ENCODE results near the gene PSMB9.

PSMB9 gene

DNA sequence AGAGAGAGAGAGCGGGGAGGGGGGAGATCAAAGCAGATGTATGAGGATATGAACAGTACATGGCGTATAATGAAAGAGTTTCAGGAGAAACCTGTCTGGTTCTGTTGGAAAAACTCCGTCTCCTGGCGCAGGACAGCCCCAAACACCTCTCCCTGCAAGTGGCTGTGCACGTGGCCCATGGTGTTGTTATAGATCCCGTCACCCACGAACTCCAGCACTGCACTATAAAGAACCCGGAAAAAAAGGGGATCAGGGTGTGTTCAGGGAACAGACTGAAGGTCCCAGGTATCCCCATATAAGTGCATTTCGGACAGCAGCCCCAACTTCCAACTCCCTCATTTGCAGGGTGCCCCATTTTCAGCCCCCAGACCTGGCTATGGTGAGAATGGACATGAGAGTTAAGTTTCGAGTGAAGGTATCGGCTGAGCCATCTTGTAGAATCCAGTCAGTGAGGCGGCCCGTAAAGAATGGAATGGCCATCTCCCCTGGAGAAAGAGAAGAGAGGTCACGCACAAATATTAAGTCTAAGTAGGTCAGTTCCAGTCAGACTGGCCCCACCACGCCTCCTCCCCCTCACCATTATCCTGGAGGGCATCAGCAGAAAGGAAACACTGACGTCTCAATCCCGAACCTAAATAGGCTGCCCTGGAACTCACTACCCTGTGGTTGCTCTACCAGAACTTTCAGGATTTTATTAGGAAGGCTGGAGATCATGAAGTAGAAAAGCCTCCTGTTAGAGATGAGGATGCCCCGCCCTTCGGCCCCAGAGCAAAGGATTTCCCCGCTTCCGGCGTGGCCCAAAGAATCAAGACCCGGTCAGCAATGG lies 1.8 kb upstream of the PSMB9 start:
- no peak for DNase-seq (ENCODE audit: extremely low read depth, low read depth)

DNA sequence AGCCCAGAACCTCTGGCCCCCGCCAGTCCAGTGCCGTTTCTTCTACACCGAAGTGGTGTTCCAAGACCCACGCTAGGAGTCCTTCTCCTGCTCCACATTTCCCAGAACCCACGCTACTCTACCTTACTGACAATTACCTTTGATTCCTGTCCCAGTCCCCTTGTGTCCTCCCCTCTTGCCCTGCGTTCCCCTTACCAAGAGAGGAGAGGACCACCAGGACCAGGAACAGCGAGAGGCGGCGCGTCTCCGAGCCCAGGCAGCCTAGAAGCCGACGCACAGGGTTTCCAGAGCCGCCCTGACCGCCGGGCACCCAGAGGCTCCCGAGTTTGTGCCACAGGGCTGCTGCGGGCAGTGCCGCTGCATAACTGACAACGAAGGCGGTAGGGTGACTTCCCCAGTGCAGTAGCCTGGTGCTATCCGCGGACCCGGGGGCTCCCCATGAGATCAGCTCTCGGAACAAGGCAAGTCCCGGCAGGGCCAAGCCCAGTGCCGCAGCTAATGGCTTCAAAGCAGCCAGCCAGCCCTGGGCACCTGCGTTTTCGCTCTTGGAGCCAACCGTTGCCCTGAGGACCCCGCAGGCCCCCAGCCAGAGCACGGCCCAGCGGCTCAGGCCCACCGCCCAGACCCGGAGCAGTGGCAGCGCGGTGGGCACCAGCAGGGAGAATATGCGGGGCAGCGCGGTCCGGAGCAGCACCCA lies 1.0 kb upstream of the PSMB9 start:
- DNase-seq (ENCODE audit: extremely low read depth, low read depth): no peak
- TF ChIP-seq, protein P1, sequence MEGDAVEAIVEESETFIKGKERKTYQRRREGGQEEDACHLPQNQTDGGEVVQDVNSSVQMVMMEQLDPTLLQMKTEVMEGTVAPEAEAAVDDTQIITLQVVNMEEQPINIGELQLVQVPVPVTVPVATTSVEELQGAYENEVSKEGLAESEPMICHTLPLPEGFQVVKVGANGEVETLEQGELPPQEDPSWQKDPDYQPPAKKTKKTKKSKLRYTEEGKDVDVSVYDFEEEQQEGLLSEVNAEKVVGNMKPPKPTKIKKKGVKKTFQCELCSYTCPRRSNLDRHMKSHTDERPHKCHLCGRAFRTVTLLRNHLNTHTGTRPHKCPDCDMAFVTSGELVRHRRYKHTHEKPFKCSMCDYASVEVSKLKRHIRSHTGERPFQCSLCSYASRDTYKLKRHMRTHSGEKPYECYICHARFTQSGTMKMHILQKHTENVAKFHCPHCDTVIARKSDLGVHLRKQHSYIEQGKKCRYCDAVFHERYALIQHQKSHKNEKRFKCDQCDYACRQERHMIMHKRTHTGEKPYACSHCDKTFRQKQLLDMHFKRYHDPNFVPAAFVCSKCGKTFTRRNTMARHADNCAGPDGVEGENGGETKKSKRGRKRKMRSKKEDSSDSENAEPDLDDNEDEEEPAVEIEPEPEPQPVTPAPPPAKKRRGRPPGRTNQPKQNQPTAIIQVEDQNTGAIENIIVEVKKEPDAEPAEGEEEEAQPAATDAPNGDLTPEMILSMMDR (IDR thresholded peaks at IDR 0.05; ENCODE audit: low read depth, low read length): no peak

More for the DNA sequence above, 1.8 kb upstream of the PSMB9 start:
- TF ChIP-seq, protein P1 (IDR thresholded peaks at IDR 0.05; ENCODE audit: low read depth, low read length): no peak

DNA sequence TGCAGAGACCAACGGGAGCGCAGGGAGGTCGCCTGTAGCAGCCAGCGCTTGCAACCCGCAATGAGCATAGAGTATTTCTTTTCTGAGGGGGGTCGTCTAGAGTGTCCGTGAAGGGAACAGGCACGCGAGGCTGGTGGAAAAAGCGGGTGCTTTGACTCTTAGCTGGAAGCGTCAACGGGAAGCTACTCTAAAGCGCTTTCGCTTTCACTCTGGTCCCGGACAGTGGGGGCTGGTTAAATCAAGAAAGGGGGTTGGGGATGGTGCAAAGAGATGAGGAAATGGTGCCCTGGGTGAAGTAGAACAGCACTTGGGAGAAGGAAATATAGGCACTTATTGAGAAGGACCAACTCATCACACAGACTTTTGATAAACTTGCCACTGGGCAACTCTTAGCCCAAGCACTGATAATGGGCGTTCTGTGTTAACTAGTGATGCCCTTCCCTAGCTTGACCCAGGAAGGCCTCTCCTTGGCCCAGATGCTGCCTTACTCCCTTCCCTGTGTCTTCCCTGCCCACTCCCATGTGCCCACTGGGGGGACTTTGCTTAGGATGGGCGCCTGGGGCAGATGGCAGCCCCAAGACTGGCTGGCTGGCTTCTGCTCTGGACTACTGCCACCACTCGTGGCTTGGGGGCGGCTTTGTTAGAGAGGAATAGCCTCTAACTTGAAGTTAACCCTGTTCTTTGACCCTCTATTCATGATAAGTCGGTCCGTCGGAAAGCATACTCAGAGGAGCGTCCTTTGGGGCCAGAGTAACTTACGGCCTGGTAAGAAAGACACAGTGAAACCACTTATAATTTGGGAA lies 585 bp downstream of the PSMB9 start:
- TF ChIP-seq, protein P1 (IDR thresholded peaks at IDR 0.05; ENCODE audit: low read depth, low read length): no peak
- no peak for DNase-seq (ENCODE audit: extremely low read depth, low read depth)

DNA sequence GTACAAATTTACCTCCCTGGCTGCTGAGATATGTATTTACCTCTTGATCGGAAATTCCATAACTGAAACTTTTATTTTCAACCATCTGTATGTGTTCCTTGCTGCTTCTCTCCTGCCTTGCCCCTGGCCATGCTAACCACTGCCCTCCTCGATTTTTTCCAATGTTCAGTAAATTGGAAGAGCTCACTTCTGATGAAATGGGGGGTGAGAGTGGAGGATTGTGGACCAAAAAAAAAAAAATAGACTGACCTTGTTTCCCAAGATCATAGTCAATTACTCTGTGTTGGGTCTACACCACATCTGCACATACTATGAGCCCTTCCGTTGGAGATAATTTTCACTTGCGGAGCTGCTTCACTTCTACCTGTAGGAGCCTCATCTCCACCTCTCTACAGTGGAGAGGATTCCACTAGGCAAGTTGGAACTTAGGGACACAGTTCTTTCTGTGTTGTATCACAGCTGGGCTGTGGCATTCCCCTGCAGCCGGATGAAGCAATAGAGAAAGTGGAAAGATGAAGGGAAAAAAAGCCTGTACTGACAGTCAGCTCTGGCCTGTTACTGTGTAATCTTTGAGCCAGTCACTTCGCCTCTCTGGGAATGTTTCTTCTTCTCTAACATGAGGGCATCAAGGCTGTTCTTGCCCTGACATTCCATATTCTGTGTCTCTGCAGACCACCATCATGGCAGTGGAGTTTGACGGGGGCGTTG lies 1.6 kb downstream of the PSMB9 start:
- DNase-seq (ENCODE audit: extremely low read depth, low read depth): no peak
- TF ChIP-seq, protein P1 (IDR thresholded peaks at IDR 0.05; ENCODE audit: low read depth, low read length): no peak

DNA sequence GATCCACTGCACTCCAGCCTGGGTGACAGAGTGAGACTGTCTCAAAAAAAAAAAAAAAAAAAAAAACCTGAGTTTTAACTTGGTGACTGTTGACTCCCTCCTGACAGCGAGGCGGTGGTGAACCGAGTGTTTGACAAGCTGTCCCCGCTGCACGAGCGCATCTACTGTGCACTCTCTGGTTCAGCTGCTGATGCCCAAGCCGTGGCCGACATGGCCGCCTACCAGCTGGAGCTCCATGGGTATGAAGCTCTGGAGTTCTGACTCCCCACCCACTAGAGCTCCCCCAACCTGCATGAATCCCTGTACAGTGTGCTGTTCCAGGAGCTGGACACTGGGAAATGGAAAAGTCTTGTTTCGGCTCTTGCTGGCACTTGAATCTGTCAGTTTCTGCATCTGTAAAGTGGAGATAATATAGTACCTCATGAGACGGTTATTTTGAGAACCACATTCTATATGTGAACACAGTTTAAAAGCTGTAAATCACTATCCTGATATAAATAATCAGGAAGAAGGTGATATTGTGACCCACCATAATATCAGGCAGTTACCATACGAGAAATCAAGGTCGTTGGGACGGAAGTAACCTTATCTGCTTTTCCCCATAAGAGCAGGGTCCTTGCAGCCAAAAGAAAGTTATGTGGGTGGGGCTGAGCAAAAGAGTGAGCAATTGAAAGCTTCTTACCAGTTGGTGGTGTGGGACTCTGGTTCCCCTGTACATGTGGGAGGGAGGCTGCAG lies 3.3 kb downstream of the PSMB9 start:
- no peak for DNase-seq (ENCODE audit: extremely low read depth, low read depth)
- TF ChIP-seq, protein P1 (IDR thresholded peaks at IDR 0.05; ENCODE audit: low read depth, low read length): no peak

DNA sequence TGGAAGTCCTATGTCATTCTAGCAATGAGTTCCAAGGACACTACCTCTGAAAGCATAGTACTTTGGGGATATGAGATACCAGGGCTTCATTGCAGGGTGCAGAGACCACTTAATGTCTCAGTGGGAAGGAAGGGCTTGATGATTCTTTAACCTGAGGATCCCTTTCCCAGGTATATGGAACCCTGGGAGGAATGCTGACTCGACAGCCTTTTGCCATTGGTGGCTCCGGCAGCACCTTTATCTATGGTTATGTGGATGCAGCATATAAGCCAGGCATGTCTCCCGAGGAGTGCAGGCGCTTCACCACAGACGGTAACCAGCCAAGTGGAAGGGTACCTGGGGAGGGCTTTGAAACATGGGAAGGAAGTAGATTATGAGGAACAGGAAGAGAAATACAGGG lies 4.2 kb downstream of the PSMB9 start:
- no peak for DNase-seq (ENCODE audit: extremely low read depth, low read depth)
- TF ChIP-seq, protein P1 (IDR thresholded peaks at IDR 0.05; ENCODE audit: low read depth, low read length): no peak

Measured in AG09319 (cell line).